Retina (tissue), 1 donor: ENCODE data around the gene NEDD4L.
"Not testable (repeated sequence)": the region's sequence is repeated elsewhere in the genome, so short reads cannot be mapped to it uniquely, and the experiment has no call there.

Source experiments
- DNase-seq: peaks from one replicate; pipeline ENCODE4 v3.0.0-alpha.2; 2016

Gene NEDD4L

GRCh38 chr18:58158459-58158858, 114.4 kb downstream of the NEDD4L start:
- no peak for DNase-seq

GRCh38 chr18:58161659-58162058, 117.6 kb downstream of the NEDD4L start:
- no peak for DNase-seq

GRCh38 chr18:58162127-58162526, 118.1 kb downstream of the NEDD4L start:
- DNase-seq = no peak

- DNase-seq = no peak
Observed at GRCh38 chr18:58163004-58163590, 119.1 kb downstream of the NEDD4L start.

GRCh38 chr18:58166278-58166844, 122.3 kb downstream of the NEDD4L start:
- no peak for DNase-seq

- no peak for DNase-seq
Observed at GRCh38 chr18:58167073-58167472, 123.0 kb downstream of the NEDD4L start.

GRCh38 chr18:58168221-58168620, 124.2 kb downstream of the NEDD4L start:
- no peak for DNase-seq

- no peak for DNase-seq
Observed at GRCh38 chr18:58168993-58169392, 125.0 kb downstream of the NEDD4L start.

- no peak for DNase-seq
Observed at GRCh38 chr18:58169472-58169871, 125.4 kb downstream of the NEDD4L start.

- not testable (repeated sequence) for DNase-seq
Observed at GRCh38 chr18:58170036-58170435, 126.0 kb downstream of the NEDD4L start.

GRCh38 chr18:58172031-58172430, 128.0 kb downstream of the NEDD4L start:
- DNase-seq = no peak

- DNase-seq = no peak
Observed at GRCh38 chr18:58174285-58174684, 130.3 kb downstream of the NEDD4L start.

GRCh38 chr18:58175122-58175785, 131.2 kb downstream of the NEDD4L start:
- no peak for DNase-seq

GRCh38 chr18:58175786-58176176, 131.8 kb downstream of the NEDD4L start:
- peak; percentile 21 for DNase-seq

- DNase-seq = peak; percentile 35
Observed at GRCh38 chr18:58177004-58177717, 133.1 kb downstream of the NEDD4L start.

- DNase-seq = no peak
Observed at GRCh38 chr18:58177896-58178470, 134.0 kb downstream of the NEDD4L start.

GRCh38 chr18:58178511-58178910, 134.5 kb downstream of the NEDD4L start:
- no peak for DNase-seq

- no peak for DNase-seq
Observed at GRCh38 chr18:58180172-58180571, 136.1 kb downstream of the NEDD4L start.

- peak; percentile 58 for DNase-seq
Observed at GRCh38 chr18:58180738-58181353, 136.8 kb downstream of the NEDD4L start.

- DNase-seq = no peak
Observed at GRCh38 chr18:58181988-58182387, 138.0 kb downstream of the NEDD4L start.

- no peak for DNase-seq
Observed at GRCh38 chr18:58183226-58183625, 139.2 kb downstream of the NEDD4L start.

- DNase-seq = no peak
Observed at GRCh38 chr18:58186258-58186948, 142.4 kb downstream of the NEDD4L start.
